Measurements from ENCODE around the gene MT1X.
"Not testable (repeated sequence)": the region's sequence is repeated elsewhere in the genome, so short reads cannot be mapped to it uniquely, and the experiment has no call there.

MT1X gene

DNA sequence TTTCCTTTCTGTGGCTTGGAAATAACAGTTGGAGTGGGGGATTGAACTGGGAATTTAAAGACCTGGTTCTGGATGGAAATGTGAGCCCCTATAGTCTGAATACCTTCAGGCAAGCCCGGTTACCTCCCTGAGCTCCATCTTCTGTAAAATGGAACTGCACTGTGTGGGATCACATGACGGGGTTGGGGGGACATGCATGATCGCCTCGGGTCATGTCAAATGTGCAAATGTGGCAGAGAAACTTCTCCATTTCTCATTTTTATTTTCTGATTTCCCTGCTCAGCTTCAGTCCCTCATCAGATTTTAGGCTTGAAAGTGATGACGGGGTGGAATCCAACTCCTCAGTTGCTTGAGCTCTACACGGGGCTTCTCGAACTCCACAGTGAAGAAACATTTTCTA lies 29.1 kb upstream of the MT1X start:
- no peak for DNase-seq (ENCODE audit: low read depth)
- TF ChIP-seq, protein P1, sequence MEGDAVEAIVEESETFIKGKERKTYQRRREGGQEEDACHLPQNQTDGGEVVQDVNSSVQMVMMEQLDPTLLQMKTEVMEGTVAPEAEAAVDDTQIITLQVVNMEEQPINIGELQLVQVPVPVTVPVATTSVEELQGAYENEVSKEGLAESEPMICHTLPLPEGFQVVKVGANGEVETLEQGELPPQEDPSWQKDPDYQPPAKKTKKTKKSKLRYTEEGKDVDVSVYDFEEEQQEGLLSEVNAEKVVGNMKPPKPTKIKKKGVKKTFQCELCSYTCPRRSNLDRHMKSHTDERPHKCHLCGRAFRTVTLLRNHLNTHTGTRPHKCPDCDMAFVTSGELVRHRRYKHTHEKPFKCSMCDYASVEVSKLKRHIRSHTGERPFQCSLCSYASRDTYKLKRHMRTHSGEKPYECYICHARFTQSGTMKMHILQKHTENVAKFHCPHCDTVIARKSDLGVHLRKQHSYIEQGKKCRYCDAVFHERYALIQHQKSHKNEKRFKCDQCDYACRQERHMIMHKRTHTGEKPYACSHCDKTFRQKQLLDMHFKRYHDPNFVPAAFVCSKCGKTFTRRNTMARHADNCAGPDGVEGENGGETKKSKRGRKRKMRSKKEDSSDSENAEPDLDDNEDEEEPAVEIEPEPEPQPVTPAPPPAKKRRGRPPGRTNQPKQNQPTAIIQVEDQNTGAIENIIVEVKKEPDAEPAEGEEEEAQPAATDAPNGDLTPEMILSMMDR (conservative IDR thresholded peaks at IDR 0.05; ENCODE audit: low read depth, low read length) = no peak

DNA sequence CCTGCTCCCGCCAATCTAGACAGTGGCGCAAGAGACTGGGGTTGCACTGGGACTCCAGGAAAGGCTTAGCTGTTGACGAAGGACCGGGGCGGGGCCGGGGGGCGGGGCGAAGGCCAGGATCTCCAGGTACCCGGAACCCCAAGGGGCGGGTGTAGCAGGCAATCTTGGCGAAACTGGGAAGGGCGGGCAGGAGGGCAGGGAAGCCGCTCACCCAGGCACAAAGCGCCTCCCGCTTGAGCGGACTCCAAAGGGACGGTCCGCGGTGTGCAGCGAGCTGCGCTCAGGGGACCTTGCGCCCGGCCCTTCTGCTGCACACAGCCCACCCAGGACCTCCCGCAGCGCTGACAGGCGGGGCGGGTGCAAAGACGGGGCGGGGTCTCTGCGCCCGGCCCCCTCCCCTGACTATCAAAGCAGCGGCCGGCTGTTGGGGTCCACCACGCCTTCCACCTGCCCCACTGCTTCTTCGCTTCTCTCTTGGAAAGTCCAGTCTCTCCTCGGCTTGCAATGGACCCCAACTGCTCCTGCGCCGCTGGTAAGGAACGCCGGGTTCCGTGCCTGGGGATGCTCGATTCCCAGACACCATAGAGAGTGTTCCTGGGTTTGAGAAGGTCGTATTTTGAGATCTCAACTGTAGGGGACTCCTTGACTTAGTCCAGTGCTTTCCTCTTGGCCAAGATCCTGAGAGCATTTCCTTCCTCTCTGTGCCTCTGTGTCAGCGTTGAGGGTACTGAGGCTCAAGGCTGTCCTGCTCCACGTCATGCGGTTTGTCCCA lies 24.5 kb upstream of the MT1X start, which contains the start of gene MT1F:
TSS of gene MT1F (plus strand) at position 405 of the 772 bp plus-strand sequence. CDS start at position 505, 100 bp downstream.
- H3K4me3 ChIP-seq (ENCODE audit: low read depth, low read length) = peak within 1 kb of the TSS; percentile 58
- TF ChIP-seq, protein P1 (conservative IDR thresholded peaks at IDR 0.05; ENCODE audit: low read depth, low read length) = no peak
- peak; percentile 25 for DNase-seq (ENCODE audit: low read depth)

More for the DNA sequence above, 29.1 kb upstream of the MT1X start:
- no peak overlapping the region for H3K4me3 ChIP-seq (ENCODE audit: low read depth, low read length)

DNA sequence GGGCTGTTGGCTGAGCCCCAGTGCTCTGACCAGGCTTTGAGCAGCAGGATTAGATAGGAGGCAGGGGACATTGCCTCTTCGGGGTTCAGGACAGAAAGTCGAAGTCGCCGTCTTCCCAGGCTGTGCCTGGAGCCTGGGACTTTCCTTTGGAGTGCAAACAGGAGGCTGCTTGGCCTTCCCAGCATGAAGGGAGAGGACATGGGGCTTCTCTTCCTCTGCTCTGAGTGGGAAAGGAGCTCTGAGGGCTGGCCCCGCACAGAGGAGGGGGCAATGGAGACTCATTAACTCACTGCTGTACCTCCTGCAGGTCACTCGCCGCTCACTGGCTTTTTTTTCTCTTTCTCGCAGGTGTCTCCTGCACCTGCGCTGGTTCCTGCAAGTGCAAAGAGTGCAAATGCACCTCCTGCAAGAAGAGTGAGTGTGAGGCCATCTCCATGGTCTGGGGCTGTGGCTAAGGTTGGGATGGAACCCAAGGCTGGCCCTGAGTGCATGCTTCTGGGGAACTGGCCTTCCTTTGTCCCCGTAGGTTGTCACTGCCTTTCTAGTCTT lies 23.9 kb upstream of the MT1X start:
- DNase-seq (ENCODE audit: low read depth) = no peak
- TF ChIP-seq, protein P1 (conservative IDR thresholded peaks at IDR 0.05; ENCODE audit: low read depth, low read length) = no peak
- peak overlapping the region; percentile 58 for H3K4me3 ChIP-seq (ENCODE audit: low read depth, low read length)

DNA sequence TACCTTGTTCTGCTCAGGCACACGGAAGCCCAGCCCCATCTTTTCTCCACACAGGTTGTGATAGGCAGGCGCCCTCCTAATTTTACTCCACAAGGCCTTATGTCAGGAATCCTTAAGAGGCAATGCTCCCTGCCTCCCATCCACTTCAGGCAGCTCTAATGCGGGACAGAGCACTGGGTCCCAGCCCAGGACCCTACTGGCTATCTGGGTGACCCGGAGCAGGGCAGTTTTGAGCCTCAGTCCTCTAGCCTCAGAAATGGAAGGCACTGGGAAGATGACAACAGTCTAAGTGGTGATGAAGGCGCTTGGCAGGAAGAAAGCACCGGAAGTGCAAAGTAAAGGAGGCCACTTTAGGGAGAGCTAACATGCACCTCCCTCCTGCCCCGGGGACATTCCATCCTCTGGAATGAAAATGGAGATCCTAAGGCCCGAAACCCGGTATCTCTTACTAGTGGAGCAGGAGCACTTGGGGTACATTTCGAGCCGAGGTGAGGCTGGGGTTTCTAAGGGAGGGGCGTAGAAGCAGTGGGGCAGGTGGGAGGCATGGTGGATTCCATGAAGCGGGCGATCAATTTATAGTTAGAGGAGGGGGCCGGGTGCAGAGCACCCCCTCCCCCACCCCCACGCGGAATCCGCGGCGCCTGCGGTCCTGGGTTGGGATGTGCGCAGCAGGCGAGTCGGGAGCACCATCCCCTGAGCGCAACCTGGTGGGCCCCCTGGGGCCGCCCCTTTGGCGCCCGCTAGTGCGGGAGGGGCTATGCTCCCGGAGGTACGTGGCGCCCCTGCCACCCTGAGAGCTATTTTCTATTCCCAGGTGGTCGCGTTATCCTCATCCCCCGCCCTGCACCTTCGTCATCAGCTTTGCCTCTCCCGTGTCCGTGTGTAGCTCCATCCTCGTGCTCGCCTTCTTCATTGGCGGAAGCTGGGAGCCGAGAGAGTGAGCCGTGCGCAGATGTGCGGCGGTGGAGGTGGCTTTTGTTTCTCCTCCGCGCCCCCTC lies 19.6 kb upstream of the MT1X start:
- DNase-seq (ENCODE audit: low read depth) = no peak
- peak overlapping the region; percentile 30 for H3K4me3 ChIP-seq (ENCODE audit: low read depth, low read length)
- TF ChIP-seq, protein P1 (conservative IDR thresholded peaks at IDR 0.05; ENCODE audit: low read depth, low read length) = no peak

DNA sequence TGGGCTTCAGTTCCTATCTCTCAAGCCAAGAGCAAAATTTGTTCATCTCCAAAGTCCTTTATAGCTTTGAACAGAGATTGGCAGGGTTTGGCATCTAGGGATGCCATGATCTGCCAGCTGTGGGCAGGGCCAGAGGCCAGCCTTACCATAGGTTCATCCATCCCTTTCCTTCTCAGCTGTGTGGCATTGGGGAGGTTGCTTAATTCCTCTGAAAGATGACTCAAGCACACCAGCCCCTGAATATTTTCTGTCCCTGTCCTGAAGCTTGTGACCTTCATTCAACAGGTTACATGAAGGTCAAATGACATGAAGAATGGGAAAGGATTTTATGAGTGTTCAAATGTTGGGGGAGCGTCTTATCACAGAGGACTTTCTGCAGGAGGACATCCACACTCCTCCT lies 17.8 kb upstream of the MT1X start:
- no peak overlapping the region for H3K4me3 ChIP-seq (ENCODE audit: low read depth, low read length)
- no peak for DNase-seq (ENCODE audit: low read depth)
- TF ChIP-seq, protein P1 (conservative IDR thresholded peaks at IDR 0.05; ENCODE audit: low read depth, low read length) = no peak

DNA sequence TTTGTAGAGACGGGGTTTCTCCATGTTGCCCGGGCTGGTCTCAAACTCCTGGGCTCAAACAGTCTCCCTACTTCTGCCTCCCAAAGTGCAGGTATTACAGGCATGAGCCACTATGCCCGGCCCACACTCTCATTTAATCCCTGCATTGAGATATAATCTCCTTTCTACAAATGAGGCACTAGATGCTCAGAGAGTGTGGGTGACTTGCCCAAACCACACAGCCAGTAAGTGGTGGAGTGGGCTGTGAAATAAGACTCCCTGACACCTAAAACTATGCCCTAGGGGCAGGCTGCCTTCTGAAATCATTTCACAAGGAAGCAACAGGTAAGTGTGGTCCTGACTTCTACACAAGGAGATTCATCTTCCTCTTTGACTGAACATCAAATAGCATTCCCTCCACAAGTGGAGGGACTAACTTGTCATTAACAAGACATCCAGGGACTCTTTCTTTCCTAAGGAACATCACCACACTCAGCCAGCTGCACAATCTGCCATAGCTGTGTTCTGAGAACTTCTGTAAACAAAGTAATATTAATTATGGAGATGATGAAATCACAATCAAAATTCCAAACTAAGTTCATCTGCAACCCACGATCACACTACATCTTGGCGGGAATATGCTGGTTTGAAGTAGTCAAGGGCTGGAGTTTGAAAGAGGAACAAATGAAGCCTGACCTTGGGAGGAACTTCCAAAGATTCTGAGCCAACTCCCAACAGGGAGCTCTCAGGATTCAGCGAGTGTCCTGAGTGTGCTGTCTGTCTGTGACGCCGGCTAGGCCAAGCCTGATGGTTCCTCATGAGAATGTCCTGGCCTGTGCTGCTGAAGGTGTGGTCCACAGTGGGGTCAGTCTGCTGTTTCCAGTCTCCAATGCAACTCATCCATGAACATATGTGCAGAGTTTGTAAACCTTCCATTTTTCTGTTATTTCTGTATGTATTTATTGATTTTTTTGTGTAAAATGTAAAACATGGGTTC lies 16.7 kb upstream of the MT1X start:
- DNase-seq (ENCODE audit: low read depth); H3K4me3 ChIP-seq (ENCODE audit: low read depth, low read length): not testable (repeated sequence)
